Activated CD8-positive, alpha-beta T cell treated with anti-CD3 and anti-CD28 coated beads for 36 hours (primary cell): ENCODE results near the gene CT83. TPM values are rescaled to one million over a fixed set of nuclear protein-coding genes. Genes with fewer than 3 reads are reported as not detected.

ENCODE experiments used
- ATAC-seq: fragments of 200-7000 bp; cut with Tn5 transposase; one replicate; pipeline ENCODE4 v1.10.0; 2021; ENCODE audit warnings: mild to moderate bottlenecking, moderate library complexity
- CTCF ChIA-PET: fragments of 350-600 bp; sonication (Branson Sonifier 250); formaldehyde crosslinking; loops from one replicate; lab custom pipeline; 2021; ENCODE audit warnings: antibody characterized with exemption; lab: Charles Lee
- POLR2A ChIA-PET: fragments of 350-600 bp; sonication (Branson Sonifier 250); formaldehyde crosslinking; loops from one replicate; lab custom pipeline; 2021; ENCODE audit warnings: antibody characterized with exemption; lab: Charles Lee
- DNase-seq: peaks from one replicate; pipeline ENCODE4 v3.0.0-alpha.2; 2020
- H3K27ac Mint-ChIP-seq: one replicate; pipeline ENCODE4 v1.8.0; 2021; ENCODE audit warnings: mild to moderate bottlenecking, mixed read lengths
- H3K27me3 Mint-ChIP-seq: one replicate; pipeline ENCODE4 v1.8.0; 2021; ENCODE audit warnings: mixed read lengths
- H3K36me3 Mint-ChIP-seq: one replicate; pipeline ENCODE4 v1.8.0; 2021; ENCODE audit warnings: low read depth, mixed read lengths
- H3K4me1 Mint-ChIP-seq: one replicate; pipeline ENCODE4 v1.8.0; 2021; ENCODE audit warnings: low read depth, mixed read lengths
- H3K4me3 Mint-ChIP-seq: one replicate; pipeline ENCODE4 v1.8.0; 2021; ENCODE audit warnings: mild to moderate bottlenecking, moderate library complexity, mixed read lengths
- H3K9me3 Mint-ChIP-seq: one replicate; pipeline ENCODE4 v1.8.0; 2021; ENCODE audit warnings: mixed read lengths
- intact Hi-C: fragments of 100-400 bp; cut with micrococcal nuclease; formaldehyde crosslinking; loops from one replicate; pipeline ENCODE4 v1.10.0; 2022
- total RNA-seq, 2 experiments: library from RNA; stranded (reverse); gene quantifications; one replicate each; pipeline ENCODE4 v1.2.3, GENCODE V29; 2021
- TF ChIP-seq, protein P1 (sequence below): fragments of 200-600 bp; IDR thresholded peaks from one replicate; pipeline ENCODE4 v1.8.0; 2022; ENCODE audit warnings: antibody characterized with exemption, mild to moderate bottlenecking

The CT83 gene
- total RNA-seq, 2 experiments from 2014 or later: not detected

DNA sequence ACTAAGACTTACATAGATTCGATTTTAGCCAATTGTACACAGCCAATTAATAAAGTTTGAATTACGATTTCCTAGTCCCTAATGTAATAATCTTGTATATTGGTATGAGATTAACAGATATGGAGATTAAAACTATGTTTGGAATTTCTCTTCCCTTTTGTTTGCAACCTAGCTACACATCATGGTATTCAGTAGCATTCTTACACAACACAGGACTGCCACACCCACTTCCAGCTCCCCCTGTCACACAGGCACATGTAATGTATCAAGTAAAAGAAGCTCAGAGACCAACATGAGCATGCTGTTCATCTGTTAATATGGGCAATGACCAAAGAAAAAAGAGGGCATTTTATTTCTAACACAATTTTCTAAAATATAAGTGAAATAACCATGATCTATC is 13.6 kb downstream of the CT83 start:
- intact Hi-C loops: no loop called here
- Mint-ChIP-seq H3K4me1 (no peaks in the 10 kb centered on the region), H3K27me3 (no peaks in the 10 kb centered on the region), H3K36me3 (no peaks in the 10 kb centered on the region), H3K4me3 (no peak overlapping the region), H3K9me3 (no peaks in the 10 kb centered on the region), H3K27ac (no peak overlapping the region)
- ATAC-seq (no peak), DNase-seq (no peak)
- ChIA-PET POLR2A (no interaction called here), CTCF (no interaction called here)
- TF ChIP-seq, protein P1, sequence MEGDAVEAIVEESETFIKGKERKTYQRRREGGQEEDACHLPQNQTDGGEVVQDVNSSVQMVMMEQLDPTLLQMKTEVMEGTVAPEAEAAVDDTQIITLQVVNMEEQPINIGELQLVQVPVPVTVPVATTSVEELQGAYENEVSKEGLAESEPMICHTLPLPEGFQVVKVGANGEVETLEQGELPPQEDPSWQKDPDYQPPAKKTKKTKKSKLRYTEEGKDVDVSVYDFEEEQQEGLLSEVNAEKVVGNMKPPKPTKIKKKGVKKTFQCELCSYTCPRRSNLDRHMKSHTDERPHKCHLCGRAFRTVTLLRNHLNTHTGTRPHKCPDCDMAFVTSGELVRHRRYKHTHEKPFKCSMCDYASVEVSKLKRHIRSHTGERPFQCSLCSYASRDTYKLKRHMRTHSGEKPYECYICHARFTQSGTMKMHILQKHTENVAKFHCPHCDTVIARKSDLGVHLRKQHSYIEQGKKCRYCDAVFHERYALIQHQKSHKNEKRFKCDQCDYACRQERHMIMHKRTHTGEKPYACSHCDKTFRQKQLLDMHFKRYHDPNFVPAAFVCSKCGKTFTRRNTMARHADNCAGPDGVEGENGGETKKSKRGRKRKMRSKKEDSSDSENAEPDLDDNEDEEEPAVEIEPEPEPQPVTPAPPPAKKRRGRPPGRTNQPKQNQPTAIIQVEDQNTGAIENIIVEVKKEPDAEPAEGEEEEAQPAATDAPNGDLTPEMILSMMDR: no peak

DNA sequence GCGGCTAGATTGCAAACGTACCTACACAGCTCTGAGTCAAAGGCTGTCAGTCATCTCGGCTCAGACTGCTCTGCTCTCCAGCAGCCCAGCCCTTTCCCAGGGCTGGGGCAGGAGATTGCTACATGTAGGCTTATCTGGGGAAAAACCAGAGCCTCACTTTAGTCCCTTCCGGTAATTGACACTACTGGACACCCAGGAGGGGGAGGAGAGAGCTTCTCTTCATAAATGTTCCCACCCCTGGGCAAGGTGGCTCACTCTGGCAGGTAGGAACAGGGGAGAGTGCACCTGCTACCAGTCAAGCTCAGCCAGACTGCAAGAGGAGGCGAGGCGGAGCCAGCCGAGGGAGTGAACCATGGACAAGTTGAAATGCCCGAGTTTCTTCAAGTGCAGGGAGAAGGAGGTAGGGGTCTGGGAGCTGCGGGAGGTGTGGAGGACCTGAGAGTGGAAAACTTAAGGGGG is 26.4 kb downstream of the CT83 start, which contains the start of gene SLC6A14:
Gene SLC6A14, plus strand, starts transcription at position 249 of the 459 bp plus-strand sequence. Its CDS starts 104 bp downstream, at position 353.
- intact Hi-C loops: no loop called here
- TF ChIP-seq, protein P1: no peak
- Mint-ChIP-seq H3K4me3 (no peak within 1 kb of the TSS), H3K36me3 (no peaks in the 10 kb centered on the region), H3K27ac (no peak within 1 kb of the TSS), H3K4me1 (no peaks in the 10 kb centered on the region), H3K27me3 (no peaks in the 10 kb centered on the region), H3K9me3 (no peaks in the 10 kb centered on the region)
- POLR2A ChIA-PET: no interaction called here
- ATAC-seq: no peak
- DNase-seq: no peak
- CTCF ChIA-PET: no interaction called here

DNA sequence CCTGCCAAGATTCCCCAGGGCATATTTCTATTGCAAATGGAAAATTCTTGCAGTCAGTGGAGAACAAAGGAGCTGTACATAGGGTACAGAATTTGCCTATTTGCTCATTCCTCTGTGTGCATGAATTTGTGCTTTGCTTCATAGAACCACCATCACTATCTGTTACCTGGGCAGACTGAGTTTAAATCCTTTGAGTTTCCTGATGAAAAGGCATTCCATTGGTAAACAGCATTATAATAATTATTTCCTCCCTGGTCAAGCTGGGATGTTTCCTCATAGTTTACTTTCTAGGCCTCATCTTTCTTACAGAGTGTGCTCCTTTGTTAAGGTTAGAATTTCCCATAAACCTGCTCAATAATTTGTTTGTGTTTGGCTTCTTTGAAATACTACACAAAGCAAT is 27.2 kb downstream of the CT83 start:
- CTCF ChIA-PET: no interaction called here
- H3K27ac Mint-ChIP-seq: no peak overlapping the region
- H3K9me3 Mint-ChIP-seq: no peaks in the 10 kb centered on the region
- no peaks in the 10 kb centered on the region for H3K27me3 Mint-ChIP-seq
- no peak for ATAC-seq
- no peak for DNase-seq
- TF ChIP-seq, protein P1: no peak
- POLR2A ChIA-PET: no interaction called here
- intact Hi-C loops: no loop called here
- H3K4me3 Mint-ChIP-seq: no peak overlapping the region
- no peaks in the 10 kb centered on the region for H3K4me1 Mint-ChIP-seq
- no peaks in the 10 kb centered on the region for H3K36me3 Mint-ChIP-seq

DNA sequence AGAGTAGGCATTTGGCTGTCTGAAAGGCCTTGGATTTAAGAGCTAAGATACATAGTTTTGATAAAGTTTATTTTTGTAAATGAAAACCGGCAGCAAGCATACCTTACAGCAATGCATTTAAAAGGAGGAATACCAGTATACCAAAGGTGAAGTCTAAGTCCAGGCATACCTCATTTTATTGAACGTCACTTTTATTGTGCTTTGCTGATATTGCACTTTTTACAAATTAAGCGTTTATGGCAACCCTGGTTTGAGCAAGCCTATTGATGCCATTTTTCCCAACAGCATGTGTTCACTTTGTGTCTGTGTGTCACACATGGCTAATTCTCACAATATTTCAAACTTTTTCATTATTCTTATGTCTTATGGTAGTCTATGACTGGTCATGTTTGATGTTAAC is 34.8 kb downstream of the CT83 start:
- H3K27ac Mint-ChIP-seq: no peak overlapping the region
- no peaks in the 10 kb centered on the region for H3K27me3 Mint-ChIP-seq
- intact Hi-C loops: no loop called here
- DNase-seq: no peak
- H3K36me3 Mint-ChIP-seq: no peaks in the 10 kb centered on the region
- CTCF ChIA-PET: no interaction called here
- POLR2A ChIA-PET: no interaction called here
- no peaks in the 10 kb centered on the region for H3K4me1 Mint-ChIP-seq
- no peak overlapping the region for H3K4me3 Mint-ChIP-seq
- TF ChIP-seq, protein P1: no peak
- H3K9me3 Mint-ChIP-seq: no peaks in the 10 kb centered on the region
- ATAC-seq: no peak

DNA sequence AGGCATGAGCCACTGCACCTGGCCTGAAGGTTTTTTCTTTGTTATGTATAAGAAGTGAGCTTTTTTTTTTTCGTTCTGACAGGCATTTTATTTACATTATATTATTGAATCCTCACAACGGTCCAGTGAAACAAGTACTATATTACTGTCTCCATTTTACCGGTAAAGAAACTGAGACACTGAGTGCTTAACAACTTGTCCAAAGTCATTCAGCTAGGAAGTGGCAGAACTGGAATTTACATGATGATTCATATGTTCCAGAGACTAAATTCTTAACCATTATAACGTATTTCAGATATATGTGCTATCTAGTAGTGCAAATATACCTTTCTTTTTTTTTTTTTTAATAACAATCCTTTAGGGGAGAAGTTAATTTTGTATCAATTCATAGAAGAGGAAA is 44.8 kb downstream of the CT83 start:
- Mint-ChIP-seq H3K27ac (no peak overlapping the region), H3K36me3 (no peaks in the 10 kb centered on the region), H3K27me3 (no peaks in the 10 kb centered on the region), H3K9me3 (no peaks in the 10 kb centered on the region), H3K4me3 (no peak overlapping the region), H3K4me1 (no peaks in the 10 kb centered on the region)
- POLR2A ChIA-PET: no interaction called here
- DNase-seq (no peak), ATAC-seq (no peak)
- intact Hi-C loops: no loop called here
- TF ChIP-seq, protein P1: no peak
- CTCF ChIA-PET: no interaction called here
